Fibroblast of villous mesenchyme (primary cell): ENCODE results near the gene ZNF341. TPM values are rescaled to one million over a fixed set of nuclear protein-coding genes. Genes with fewer than 3 reads are reported as not detected.

ENCODE experiments used
- DNase-seq: peaks from one replicate; pipeline ENCODE4 v3.0.0-alpha.2; 2010; ENCODE audit warnings: low read depth
- H3K4me3 ChIP-seq: 2 replicates; pipeline ENCODE4 v1.5.1; 2011; ENCODE audit warnings: low read depth, mild to moderate bottlenecking, low read length
- CTCF ChIP-seq: IDR thresholded peaks from 2 replicates; pipeline ENCODE4 v1.5.1; 2012; ENCODE audit warnings: low read depth, mild to moderate bottlenecking, low read length; ENCODE audit not compliant: insufficient read depth
- total RNA-seq: library from RNA; depleted of rRNA; stranded (reverse); fragments of >200 nt; gene quantifications from 2 replicates; pipeline ENCODE4 v1.2.3, GENCODE V29; 2012

The ZNF341 gene
- total RNA-seq, 1 donor, result 1.3 TPM

GRCh38 chr20:33803921-33804337, 72.1 kb downstream of the ZNF341 start:
- no peak overlapping the region for H3K4me3 ChIP-seq
- TF ChIP-seq CTCF, result no peak
- peak; percentile 86 for DNase-seq

GRCh38 chr20:33808388-33808787, 76.6 kb downstream of the ZNF341 start:
- TF ChIP-seq CTCF, result no peak
- no peak overlapping the region for H3K4me3 ChIP-seq
- DNase-seq, result no peak

- no peak overlapping the region for H3K4me3 ChIP-seq
- no peak for TF ChIP-seq CTCF
- DNase-seq, result no peak
Observed at GRCh38 chr20:33810259-33810658, 78.5 kb downstream of the ZNF341 start.

- DNase-seq, result peak; percentile 99
- peak within 1 kb of the TSS; percentile 68 for H3K4me3 ChIP-seq
- no peak for TF ChIP-seq CTCF
Observed at GRCh38 chr20:33810885-33811775, 79.3 kb downstream of the ZNF341 start, which contains the start of gene CHMP4B. CHMP4B (plus strand) TSS chr20:33811348; CDS start chr20:33811469, 121 bp downstream.

GRCh38 chr20:33811776-33812151, 80.0 kb downstream of the ZNF341 start:
- no peak for DNase-seq
- peak overlapping the region; percentile 68 for H3K4me3 ChIP-seq
- TF ChIP-seq CTCF, result no peak

GRCh38 chr20:33812152-33812849, 80.5 kb downstream of the ZNF341 start:
- H3K4me3 ChIP-seq, result peak overlapping the region; percentile 68
- TF ChIP-seq CTCF, result no peak
- DNase-seq, result peak; percentile 92
